K562 (cell line): ENCODE data around the gene AMOTL1.

Experiments
- SP1 ChIP-seq: sonication (generic); formaldehyde crosslinking; IDR thresholded peaks from 2 replicates; pipeline ENCODE4 v1.8.1; 2022; ENCODE audit warnings: mild to moderate bottlenecking, missing genetic modification reagents
- TBP ChIP-seq: optimal IDR thresholded peaks from 2 replicates; pipeline ENCODE3; 2011; ENCODE audit warnings: low read depth, low read length, improper control_type of control experiment

DNA sequence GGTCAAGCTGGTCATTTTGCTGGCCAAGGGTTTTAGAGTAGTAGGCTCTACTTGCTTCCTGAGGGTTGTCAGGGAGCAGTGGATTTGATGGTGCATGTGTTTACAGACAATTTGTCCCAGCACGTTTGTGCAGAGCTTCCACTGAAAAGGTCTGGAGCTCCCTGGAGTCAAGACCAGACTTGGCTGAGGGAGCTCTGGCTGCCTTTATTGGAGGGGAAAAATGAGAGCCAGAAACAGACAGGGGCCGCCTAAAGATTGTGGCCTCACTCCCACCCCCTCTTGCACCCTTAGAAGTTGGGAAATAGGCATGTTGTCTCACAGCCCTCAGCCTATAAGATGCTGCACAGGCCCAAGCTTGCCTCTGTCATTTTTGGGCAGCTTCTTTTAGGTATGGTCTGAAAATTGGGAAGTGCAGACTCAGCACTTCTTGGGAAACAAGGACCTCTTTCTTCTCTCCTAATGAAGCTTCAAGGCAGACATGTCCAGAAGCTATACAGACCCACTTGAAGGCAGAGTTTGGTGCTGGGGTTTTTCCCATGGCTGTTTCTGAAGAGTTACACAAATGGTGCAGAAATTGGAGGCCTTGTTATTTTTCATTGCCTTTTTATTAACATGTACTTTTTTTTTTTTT is 55.1 kb downstream of the AMOTL1 start:
- TF ChIP-seq SP1 (CRISPR knock-in tag): no peak
- TF ChIP-seq TBP: no peak
